Renal pelvis (tissue), 4 donors: Measurements from ENCODE around the gene KNDC1. TPM values are rescaled to one million over a fixed set of nuclear protein-coding genes. Genes with fewer than 3 reads are reported as not detected.

ENCODE experiments used
- DNase-seq: peaks from one replicate; pipeline ENCODE4 v3.0.0-alpha.2; 2013
- polyA plus RNA-seq, 3 donors: library from polyadenylated mRNA; unstranded; fragments of 120-200 nt; gene quantifications; one replicate each; pipeline ENCODE4 v1.2.1, GENCODE V29; 2013; ENCODE audit not compliant: insufficient read length in 3 of 3

The KNDC1 gene
- polyA plus RNA-seq, 3 donors = 7.0 to 10.3 (median 10.1) TPM

DNA sequence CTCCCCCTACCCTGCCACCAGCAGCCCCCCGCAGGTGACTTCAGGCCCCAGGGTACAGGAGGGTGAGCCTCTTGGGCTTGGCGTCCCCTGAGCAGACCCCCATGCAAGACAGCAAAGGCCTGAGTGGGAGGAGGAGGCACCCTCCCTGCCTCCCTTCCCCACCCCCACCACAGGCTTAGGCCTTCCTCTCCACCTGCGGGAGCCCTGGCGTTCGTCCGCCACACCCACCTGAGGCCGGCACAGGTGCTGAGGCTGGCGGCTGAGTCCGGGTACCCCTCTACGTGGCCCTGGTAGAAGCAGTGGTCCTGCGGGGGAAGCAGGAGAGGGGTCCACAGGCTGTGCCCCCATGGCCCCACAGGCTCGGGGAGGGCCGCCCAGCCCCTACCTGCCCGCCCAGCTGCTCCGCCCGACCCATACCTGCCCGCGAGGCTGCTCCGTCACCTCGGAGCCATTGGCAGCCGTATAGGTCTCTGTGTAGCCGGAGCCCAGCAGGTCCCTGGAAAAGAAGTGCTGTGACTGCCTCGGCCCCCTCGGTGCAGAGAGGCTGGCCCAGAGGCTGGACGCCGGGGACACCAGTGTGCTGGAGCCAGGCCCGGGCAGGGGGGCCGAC lies 113.6 kb downstream of the KNDC1 start:
- no peak for DNase-seq

- no peak for DNase-seq
Observed at GRCh38 chr10:133274751-133275683, 115.0 kb downstream of the KNDC1 start.

- DNase-seq = no peak
Observed at GRCh38 chr10:133275684-133276092, 115.7 kb downstream of the KNDC1 start.

Other genes starting within 250 kb of the KNDC1 start
- gene CFAP46, start 217.6 kb upstream of the KNDC1 start, polyA plus RNA-seq = 10 to 100 TPM in 2 of 3 donors, 1 to 10 TPM in 1; 7.4 to 11.3 (median 11.2) TPM
- 1 to 10 TPM; 1.3 to 2.4 (median 1.9) TPM for gene ADGRA1, start 72.3 kb upstream of the KNDC1 start, polyA plus RNA-seq
- under 1 TPM in 2 of 3 donors, not detected in 1; 0.11 to 0.19 TPM for gene UTF1, start 70.0 kb downstream of the KNDC1 start, polyA plus RNA-seq
- under 1 TPM; 0.14 to 0.27 (median 0.25) TPM for gene VENTX, start 77.6 kb downstream of the KNDC1 start, polyA plus RNA-seq
- gene ADAM8, start 116.6 kb downstream of the KNDC1 start, polyA plus RNA-seq = 1 to 10 TPM; 2.2 to 5.0 (median 4.0) TPM
- gene TUBGCP2, start 148.7 kb downstream of the KNDC1 start, polyA plus RNA-seq = 10 to 100 TPM; 59.0 to 75.5 (median 74.7) TPM
- gene ZNF511, start 148.7 kb downstream of the KNDC1 start, polyA plus RNA-seq = 10 to 100 TPM; 33.1 to 52.8 (median 40.8) TPM
- gene CALY, start 176.7 kb downstream of the KNDC1 start, polyA plus RNA-seq = under 1 TPM; 0.20 to 0.25 (median 0.24) TPM
- 1 to 10 TPM; 5.9 to 6.5 (median 6.4) TPM for gene PRAP1, start 187.2 kb downstream of the KNDC1 start, polyA plus RNA-seq
- gene FUOM, start 197.8 kb downstream of the KNDC1 start, polyA plus RNA-seq = 10 to 100 TPM; 20.8 to 25.1 (median 24.3) TPM
- 100 to 1,000 TPM; 143 to 155 (median 153) TPM for gene ECHS1, start 213.1 kb downstream of the KNDC1 start, polyA plus RNA-seq
- gene PAOX, start 219.0 kb downstream of the KNDC1 start, polyA plus RNA-seq = 1 to 10 TPM; 6.7 to 8.4 (median 6.7) TPM
- gene MTG1, start 233.9 kb downstream of the KNDC1 start, polyA plus RNA-seq = 10 to 100 TPM; 65.7 to 92.6 (median 90.0) TPM